NT2/D1 (cell line): ENCODE results near the gene EDAR.

Experiments used
- DNase-seq: peaks from one replicate; pipeline ENCODE4 v3.0.0-alpha.2; 2011; ENCODE audit warnings: low read depth, low spot score
- H3K27me3 ChIP-seq: 2 replicates; pipeline ENCODE4 v1.6.0; 2011; ENCODE audit warnings: mild to moderate bottlenecking; ENCODE audit not compliant: insufficient read length, insufficient read depth
- H3K36me3 ChIP-seq: 2 replicates; pipeline ENCODE4 v1.6.1; 2011; ENCODE audit warnings: mild to moderate bottlenecking, low read length, mixed read lengths; ENCODE audit not compliant: insufficient read depth, insufficient read length
- H3K4me1 ChIP-seq: 2 replicates; pipeline ENCODE4 v1.5.1; 2011; ENCODE audit not compliant: insufficient read depth, insufficient read length
- H3K4me3 ChIP-seq: 2 replicates; pipeline ENCODE4 v1.5.1; 2011; ENCODE audit warnings: low read depth; ENCODE audit not compliant: insufficient read length
- H3K9ac ChIP-seq: 2 replicates; pipeline ENCODE4 v1.6.0; 2011; ENCODE audit warnings: low read depth; ENCODE audit not compliant: insufficient read length
- H3K9me3 ChIP-seq: 2 replicates; pipeline ENCODE4 v1.5.1; 2011; ENCODE audit warnings: mild to moderate bottlenecking, low read length; ENCODE audit not compliant: insufficient read depth
- SUZ12 ChIP-seq: IDR thresholded peaks from 2 replicates; pipeline ENCODE4 v1.6.1; 2011; ENCODE audit not compliant: insufficient read length, insufficient read depth; ENCODE audit errors: extremely low read depth
- YY1 ChIP-seq: IDR thresholded peaks from 2 replicates; pipeline ENCODE4 v1.6.1; 2011; ENCODE audit not compliant: insufficient read length, insufficient read depth
- ZNF274 ChIP-seq: IDR thresholded peaks from 2 replicates; pipeline ENCODE4 v1.6.1; 2011; ENCODE audit warnings: mild to moderate bottlenecking, low read depth, low read length

EDAR gene

DNA sequence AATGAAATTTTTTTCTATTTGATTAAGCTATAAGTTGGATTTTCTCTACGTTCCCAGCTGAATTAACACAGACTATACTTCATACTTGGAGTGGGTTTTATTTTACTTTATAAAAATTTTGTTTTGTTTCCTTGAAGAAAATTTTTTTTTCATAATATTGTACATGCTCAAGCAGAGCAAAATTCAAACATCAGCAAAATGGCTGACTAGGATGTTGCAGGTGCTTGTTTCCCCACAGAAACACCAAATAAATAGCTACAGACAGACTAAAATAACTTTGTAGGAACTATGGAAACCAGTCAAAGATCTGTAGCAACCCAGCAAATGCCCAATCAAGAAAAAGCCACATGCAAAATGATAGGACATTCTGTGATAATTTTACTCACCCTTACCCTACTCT is 120.1 kb downstream of the EDAR start:
- TF ChIP-seq ZNF274 (no peak), SUZ12 (no peak), YY1 (no peak)
- no peak for DNase-seq
- Histone ChIP-seq H3K27me3 (no peaks in the 10 kb centered on the region), H3K9me3 (peaks cover 6% of the 10 kb centered on the region; the same call in 1 of the 2 replicates), H3K4me3 (no peak overlapping the region), H3K4me1 (no peaks in the 10 kb centered on the region), H3K9ac (no peak overlapping the region), H3K36me3 (peaks cover 41% of the 10 kb centered on the region)

DNA sequence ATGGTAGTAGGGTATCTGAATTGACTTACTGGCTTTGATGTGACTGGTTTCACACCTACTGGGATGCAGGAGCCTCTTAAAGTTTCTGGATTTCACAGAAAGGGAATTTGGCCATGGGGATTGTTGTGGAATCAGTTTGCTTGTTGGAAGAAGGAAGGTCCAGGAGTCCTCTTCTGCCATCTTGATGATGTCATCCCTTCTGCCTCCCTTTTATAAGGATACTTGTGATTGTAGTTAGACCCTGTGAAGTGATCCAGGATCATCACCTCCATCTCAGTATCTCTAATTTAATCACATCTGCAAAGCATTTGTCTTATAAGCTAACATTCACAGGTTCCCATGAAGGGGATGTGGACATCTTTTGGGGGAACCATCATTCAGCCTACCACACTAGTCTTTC is 123.0 kb downstream of the EDAR start:
- Histone ChIP-seq H3K4me3 (no peak overlapping the region), H3K9ac (no peak overlapping the region), H3K36me3 (peaks cover 39% of the 10 kb centered on the region), H3K27me3 (no peaks in the 10 kb centered on the region), H3K4me1 (no peaks in the 10 kb centered on the region), H3K9me3 (peaks cover 6% of the 10 kb centered on the region; the same call in 1 of the 2 replicates)
- TF ChIP-seq ZNF274 (no peak), YY1 (no peak), SUZ12 (no peak)
- DNase-seq, result no peak

GRCh38 chr2:108858894-108859293 is 130.1 kb downstream of the EDAR start:
- H3K36me3 ChIP-seq, result peaks cover 27% of the 10 kb centered on the region
- H3K4me1 ChIP-seq, result no peaks in the 10 kb centered on the region
- H3K27me3 ChIP-seq, result no peaks in the 10 kb centered on the region
- H3K4me3 ChIP-seq, result no peak overlapping the region
- H3K9ac ChIP-seq, result no peak overlapping the region
- H3K9me3 ChIP-seq, result no peaks in the 10 kb centered on the region
- TF ChIP-seq YY1, result no peak
- TF ChIP-seq ZNF274, result no peak
- TF ChIP-seq SUZ12, result no peak
- no peak for DNase-seq

GRCh38 chr2:108855194-108855593 is 133.8 kb downstream of the EDAR start:
- peaks cover 45% of the 10 kb centered on the region for H3K36me3 ChIP-seq
- TF ChIP-seq ZNF274 (no peak), YY1 (no peak)
- no peak for DNase-seq

GRCh38 chr2:108854484-108854883 is 134.5 kb downstream of the EDAR start:
- no peaks in the 10 kb centered on the region for H3K4me1 ChIP-seq
- no peak for DNase-seq
- no peak overlapping the region for H3K9ac ChIP-seq
- peaks cover 52% of the 10 kb centered on the region for H3K36me3 ChIP-seq
- H3K4me3 ChIP-seq, result no peak overlapping the region
- no peaks in the 10 kb centered on the region for H3K9me3 ChIP-seq
- no peaks in the 10 kb centered on the region for H3K27me3 ChIP-seq
- TF ChIP-seq ZNF274 (no peak), YY1 (no peak), SUZ12 (no peak)

More at GRCh38 chr2:108855194-108855593, 133.8 kb downstream of the EDAR start:
- Histone ChIP-seq H3K9me3 (no peaks in the 10 kb centered on the region), H3K27me3 (no peaks in the 10 kb centered on the region), H3K4me1 (no peaks in the 10 kb centered on the region), H3K4me3 (no peak overlapping the region), H3K9ac (no peak overlapping the region)

DNA sequence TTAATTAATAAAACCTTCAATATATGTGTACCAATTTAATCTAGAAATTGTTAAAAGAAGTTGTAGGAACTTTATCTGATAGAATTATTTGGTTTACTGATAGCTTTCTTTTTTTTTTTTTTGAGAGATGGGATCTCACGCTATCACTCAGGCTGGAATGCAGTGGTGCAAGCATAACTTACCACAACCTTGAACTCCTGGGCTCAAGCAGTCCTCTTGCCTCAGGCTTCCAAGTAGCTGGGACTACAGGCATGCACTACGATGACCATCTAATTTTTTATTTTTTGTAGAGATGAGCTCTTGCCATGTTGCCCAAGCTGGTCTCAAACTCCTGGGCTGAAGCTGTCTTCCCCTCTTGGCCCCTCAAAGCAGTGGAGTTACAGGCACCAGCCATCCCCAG is 135.6 kb downstream of the EDAR start:
- Histone ChIP-seq H3K9ac (no peak overlapping the region), H3K36me3 (peaks cover 56% of the 10 kb centered on the region), H3K9me3 (no peaks in the 10 kb centered on the region), H3K27me3 (no peaks in the 10 kb centered on the region), H3K4me3 (no peak overlapping the region), H3K4me1 (no peaks in the 10 kb centered on the region)
- TF ChIP-seq SUZ12 (no peak), ZNF274 (no peak)
- no peak for DNase-seq

GRCh38 chr2:108852375-108852774 is 136.6 kb downstream of the EDAR start:
- H3K36me3 ChIP-seq, result peaks cover 49% of the 10 kb centered on the region
- no peak for TF ChIP-seq YY1
- TF ChIP-seq SUZ12, result no peak
- no peak for TF ChIP-seq ZNF274
- H3K4me3 ChIP-seq, result no peak overlapping the region
- H3K4me1 ChIP-seq, result no peaks in the 10 kb centered on the region
- H3K9ac ChIP-seq, result no peak overlapping the region
- no peak for DNase-seq
- H3K27me3 ChIP-seq, result no peaks in the 10 kb centered on the region
- H3K9me3 ChIP-seq, result no peaks in the 10 kb centered on the region

DNA sequence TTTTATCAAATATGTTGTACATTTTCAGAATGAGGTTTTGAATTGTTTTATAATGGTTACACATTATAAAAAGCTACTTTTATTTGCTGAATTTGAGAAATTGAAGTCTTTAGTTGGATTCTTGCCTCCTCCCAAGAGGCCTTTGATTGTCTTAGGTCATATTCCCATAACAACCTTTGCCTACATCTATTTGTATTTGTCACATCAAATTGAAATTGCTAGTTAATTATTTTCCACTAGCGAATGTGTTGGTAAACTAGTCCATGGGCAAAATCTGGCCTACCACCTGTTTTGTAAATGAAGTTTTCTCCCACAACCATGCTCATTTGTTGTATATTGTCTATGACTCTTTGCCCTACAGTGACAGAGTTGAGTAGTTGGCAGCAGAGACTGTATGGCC is 142.0 kb downstream of the EDAR start:
- H3K9me3 ChIP-seq, result no peaks in the 10 kb centered on the region
- H3K4me1 ChIP-seq, result no peaks in the 10 kb centered on the region
- H3K4me3 ChIP-seq, result no peak overlapping the region
- H3K27me3 ChIP-seq, result no peaks in the 10 kb centered on the region
- DNase-seq, result no peak
- H3K36me3 ChIP-seq, result peaks cover 60% of the 10 kb centered on the region
- H3K9ac ChIP-seq, result no peak overlapping the region
- TF ChIP-seq ZNF274, result no peak
